ENCODE results near the gene EEFSEC. TPM values are rescaled to one million over a fixed set of nuclear protein-coding genes. Genes with fewer than 3 reads are reported as not detected.

EEFSEC gene, protein sequence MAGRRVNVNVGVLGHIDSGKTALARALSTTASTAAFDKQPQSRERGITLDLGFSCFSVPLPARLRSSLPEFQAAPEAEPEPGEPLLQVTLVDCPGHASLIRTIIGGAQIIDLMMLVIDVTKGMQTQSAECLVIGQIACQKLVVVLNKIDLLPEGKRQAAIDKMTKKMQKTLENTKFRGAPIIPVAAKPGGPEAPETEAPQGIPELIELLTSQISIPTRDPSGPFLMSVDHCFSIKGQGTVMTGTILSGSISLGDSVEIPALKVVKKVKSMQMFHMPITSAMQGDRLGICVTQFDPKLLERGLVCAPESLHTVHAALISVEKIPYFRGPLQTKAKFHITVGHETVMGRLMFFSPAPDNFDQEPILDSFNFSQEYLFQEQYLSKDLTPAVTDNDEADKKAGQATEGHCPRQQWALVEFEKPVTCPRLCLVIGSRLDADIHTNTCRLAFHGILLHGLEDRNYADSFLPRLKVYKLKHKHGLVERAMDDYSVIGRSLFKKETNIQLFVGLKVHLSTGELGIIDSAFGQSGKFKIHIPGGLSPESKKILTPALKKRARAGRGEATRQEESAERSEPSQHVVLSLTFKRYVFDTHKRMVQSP
- total RNA-seq = 10 to 100 TPM; 15.7 to 17.2 TPM

GRCh38 chr3:128153156-128154041 is at the start of gene EEFSEC:
Gene EEFSEC, plus strand, starts transcription at chr3:128153481. Its CDS starts 27 bp downstream, at chr3:128153508.
- DNase-seq (peak; percentile 90 to 92), ATAC-seq (replicated peaks in 1 of 2) (peak; percentile 94 to 96)
- Mint-ChIP-seq H3K36me3 (ENCODE audit: insufficient read depth in 2 of 2) (peaks cover 12 to 15% of the 10 kb centered on the region in 2 donors), H3K27ac (peak within 1 kb of the TSS; percentile 84), H3K9me3 (peaks cover 3 to 7% of the 10 kb centered on the region in 2 donors), H3K27me3 (ENCODE audit: low read depth) (no peaks in the 10 kb centered on the region), H3K4me1 (ENCODE audit: low read depth) (peaks cover 23% of the 10 kb centered on the region), H3K4me3 (peak within 1 kb of the TSS; percentile 92 to 93)

DNA sequence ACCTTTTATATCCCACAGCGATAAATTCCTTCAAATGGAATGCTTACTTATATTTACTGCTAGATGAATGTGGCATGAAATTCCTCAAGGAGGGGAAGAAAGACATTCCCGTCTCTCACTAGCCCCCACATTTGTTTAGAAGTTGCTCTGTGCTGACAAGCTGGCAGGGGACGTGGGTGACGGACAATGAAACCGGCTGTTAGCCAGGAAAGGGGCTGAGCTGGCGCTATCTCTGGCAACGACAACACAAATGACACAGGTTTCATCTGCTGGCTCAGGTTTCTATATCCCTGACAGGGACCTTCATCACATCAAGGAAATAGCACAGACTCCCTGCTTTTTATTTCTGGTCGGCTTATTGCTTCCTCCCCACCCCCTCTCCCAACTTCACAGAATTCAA is 45.4 kb upstream of the EEFSEC start:
- Mint-ChIP-seq H3K36me3 (ENCODE audit: insufficient read depth in 2 of 2) (peaks cover 10 to 27% of the 10 kb centered on the region in 2 donors), H3K4me1 (ENCODE audit: low read depth) (peaks cover 16% of the 10 kb centered on the region), H3K27me3 (ENCODE audit: low read depth) (no peaks in the 10 kb centered on the region), H3K9me3 (no peaks in the 10 kb centered on the region), H3K4me3 (no peak overlapping the region), H3K27ac (no peak overlapping the region)
- ATAC-seq (replicated peaks in 1 of 2) (no peak), DNase-seq (no peak)

DNA sequence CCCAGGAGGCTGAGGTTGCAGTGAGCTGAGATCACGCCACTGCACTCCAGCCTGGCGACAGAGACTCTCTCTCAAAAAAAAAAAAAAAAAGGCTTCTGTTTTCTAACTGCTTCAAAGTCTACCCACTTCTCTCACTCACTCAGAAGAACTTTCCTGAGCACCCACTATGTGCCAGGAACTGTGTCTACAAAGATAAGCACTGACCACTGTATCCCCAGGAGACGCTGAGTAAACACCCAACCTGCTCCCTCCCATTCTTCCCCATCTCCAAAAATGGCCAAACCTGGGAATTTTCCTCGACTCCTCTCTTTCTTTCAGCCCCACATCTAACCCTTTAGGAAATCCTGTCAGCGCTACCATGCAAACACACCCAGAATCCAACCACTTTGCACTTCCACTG is 42.1 kb upstream of the EEFSEC start:
- peaks cover 38% of the 10 kb centered on the region for H3K4me1 Mint-ChIP-seq (ENCODE audit: low read depth)
- peaks cover 10 to 29% of the 10 kb centered on the region in 2 donors for H3K36me3 Mint-ChIP-seq (ENCODE audit: insufficient read depth in 2 of 2)
- H3K27ac Mint-ChIP-seq = peak overlapping the region; percentile 98

GRCh38 chr3:128112357-128112968 is 40.8 kb upstream of the EEFSEC start:
- H3K36me3 Mint-ChIP-seq (ENCODE audit: insufficient read depth in 2 of 2) = peaks cover 9 to 24% of the 10 kb centered on the region in 2 donors
- peak overlapping the region; percentile 53 to 78 for H3K4me3 Mint-ChIP-seq
- H3K27me3 Mint-ChIP-seq (ENCODE audit: low read depth) = no peaks in the 10 kb centered on the region
- DNase-seq (peak; percentile 44 to 64), ATAC-seq (replicated peaks in 1 of 2) (peak; percentile 93 to 94)
- peak overlapping the region; percentile 98 for H3K27ac Mint-ChIP-seq
- H3K9me3 Mint-ChIP-seq = no peaks in the 10 kb centered on the region
- H3K4me1 Mint-ChIP-seq (ENCODE audit: low read depth) = peaks cover 42% of the 10 kb centered on the region

More for the DNA sequence above, 42.1 kb upstream of the EEFSEC start:
- no peaks in the 10 kb centered on the region for H3K27me3 Mint-ChIP-seq (ENCODE audit: low read depth)
- no peaks in the 10 kb centered on the region for H3K9me3 Mint-ChIP-seq
- DNase-seq (no peak), ATAC-seq (replicated peaks in 1 of 2) (no peak)
- H3K4me3 Mint-ChIP-seq = peak overlapping the region in 1 of 2 donors; percentile 78

- H3K9me3 Mint-ChIP-seq = no peaks in the 10 kb centered on the region
- H3K27ac Mint-ChIP-seq = peak overlapping the region; percentile 92
- peaks cover 58% of the 10 kb centered on the region for H3K4me1 Mint-ChIP-seq (ENCODE audit: low read depth)
Measured at GRCh38 chr3:128113817-128114794, 39.2 kb upstream of the EEFSEC start.

DNA sequence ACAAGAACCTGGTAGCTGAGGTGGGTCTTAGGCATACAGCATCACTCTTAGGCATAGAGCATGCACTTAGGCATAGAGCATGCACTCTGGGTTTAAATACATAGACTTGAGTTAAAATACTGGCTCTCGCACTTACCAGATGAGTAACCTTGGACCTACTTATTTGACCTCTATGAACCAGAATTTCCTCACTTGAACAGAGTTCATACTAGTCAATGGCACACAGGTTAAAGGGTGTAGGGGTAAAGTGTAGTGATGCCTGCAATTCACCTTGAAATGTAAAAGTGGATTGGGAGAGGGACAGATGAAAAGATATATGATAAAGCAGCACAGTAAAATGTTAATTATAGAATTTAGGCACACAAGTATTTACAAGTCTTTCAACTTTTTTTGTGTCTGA is 31.3 kb upstream of the EEFSEC start:
- H3K4me3 Mint-ChIP-seq = peak overlapping the region; percentile 100
- H3K4me1 Mint-ChIP-seq (ENCODE audit: low read depth) = peaks cover 49% of the 10 kb centered on the region
- ATAC-seq (replicated peaks in 1 of 2) (no peak), DNase-seq (no peak)
- H3K27ac Mint-ChIP-seq = peak overlapping the region; percentile 13
- H3K9me3 Mint-ChIP-seq = peaks cover 3 to 6% of the 10 kb centered on the region in 2 donors
- H3K36me3 Mint-ChIP-seq (ENCODE audit: insufficient read depth in 2 of 2) = peaks cover 3 to 13% of the 10 kb centered on the region in 2 donors
- no peaks in the 10 kb centered on the region for H3K27me3 Mint-ChIP-seq (ENCODE audit: low read depth)

More at GRCh38 chr3:128113817-128114794, 39.2 kb upstream of the EEFSEC start:
- no peak for ATAC-seq (replicated peaks in 1 of 2)
- Mint-ChIP-seq H3K4me3 (peak overlapping the region; percentile 5 to 83), H3K27me3 (ENCODE audit: low read depth) (no peaks in the 10 kb centered on the region), H3K36me3 (ENCODE audit: insufficient read depth in 2 of 2) (peaks cover 9 to 26% of the 10 kb centered on the region in 2 donors)
- no peak for DNase-seq

DNA sequence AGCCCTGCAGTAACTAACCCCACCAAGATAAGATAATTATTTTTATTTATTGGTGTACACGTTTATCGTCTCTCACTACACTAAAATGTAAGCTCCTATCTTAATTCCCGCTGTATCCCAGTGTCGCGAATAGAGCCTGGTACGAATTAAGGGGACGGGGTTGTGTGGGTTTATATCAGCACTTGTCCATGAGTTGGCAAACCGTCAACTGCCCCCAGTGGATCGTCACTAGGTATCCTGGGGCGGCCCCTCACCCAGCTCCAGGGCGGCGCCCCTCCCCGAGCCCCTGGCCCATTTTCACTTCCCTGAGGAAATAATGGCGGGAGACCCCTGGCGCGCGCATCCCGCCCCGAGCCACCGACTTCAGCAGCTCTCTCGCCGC is 30.1 kb upstream of the EEFSEC start:
- Mint-ChIP-seq H3K4me3 (peak overlapping the region; percentile 100), H3K27ac (peak overlapping the region; percentile 98), H3K27me3 (ENCODE audit: low read depth) (no peaks in the 10 kb centered on the region), H3K9me3 (peaks cover 3 to 6% of the 10 kb centered on the region in 2 donors), H3K36me3 (ENCODE audit: insufficient read depth in 2 of 2) (peaks cover 3 to 13% of the 10 kb centered on the region in 2 donors), H3K4me1 (ENCODE audit: low read depth) (peaks cover 39% of the 10 kb centered on the region)
- no peak for ATAC-seq (replicated peaks in 1 of 2)
- no peak for DNase-seq

GRCh38 chr3:128123538-128124368 is 29.5 kb upstream of the EEFSEC start, which contains the start of gene RUVBL1:
Gene RUVBL1, minus strand, starts transcription at chr3:128123812. Its CDS starts 88 bp downstream, at chr3:128123724.
- peak; percentile 99 to 100 for ATAC-seq (replicated peaks in 1 of 2)
- Mint-ChIP-seq H3K9me3 (peaks cover 3 to 6% of the 10 kb centered on the region in 2 donors), H3K27ac (peak within 1 kb of the TSS; percentile 98), H3K4me3 (peak within 1 kb of the TSS; percentile 100), H3K4me1 (ENCODE audit: low read depth) (peaks cover 32% of the 10 kb centered on the region), H3K27me3 (ENCODE audit: low read depth) (no peaks in the 10 kb centered on the region), H3K36me3 (ENCODE audit: insufficient read depth in 2 of 2) (peaks cover 3 to 11% of the 10 kb centered on the region in 2 donors)
- DNase-seq = peak; percentile 97 to 98

- Mint-ChIP-seq H3K9me3 (peaks cover 3 to 6% of the 10 kb centered on the region in 2 donors), H3K4me3 (no peak overlapping the region), H3K4me1 (ENCODE audit: low read depth) (peaks cover 18% of the 10 kb centered on the region), H3K27ac (no peak overlapping the region), H3K27me3 (ENCODE audit: low read depth) (no peaks in the 10 kb centered on the region), H3K36me3 (ENCODE audit: insufficient read depth in 2 of 2) (peaks cover 2 to 5% of the 10 kb centered on the region in 2 donors)
- ATAC-seq (replicated peaks in 1 of 2) (no peak), DNase-seq (no peak)
Measured at GRCh38 chr3:128127236-128127635, 26.0 kb upstream of the EEFSEC start.

DNA sequence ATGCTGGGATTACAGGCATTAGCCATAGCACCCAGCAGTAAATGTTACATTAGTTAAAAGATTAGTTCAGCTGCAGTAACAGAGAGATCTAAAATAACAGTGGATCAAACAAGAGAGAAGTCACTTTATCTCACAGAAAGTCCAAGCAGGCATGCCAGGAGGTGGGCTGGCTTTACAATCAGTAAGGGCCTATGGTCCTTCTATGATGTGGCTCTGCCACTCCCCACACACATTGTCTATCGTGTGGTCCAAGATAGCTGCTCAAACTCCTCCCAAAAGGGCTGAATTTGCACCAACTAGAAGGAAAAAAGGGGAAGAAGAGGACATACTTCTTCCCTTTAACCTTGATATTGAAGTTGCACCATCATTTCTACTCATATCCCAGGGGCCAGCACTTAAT is 25.0 kb upstream of the EEFSEC start:
- Mint-ChIP-seq H3K27ac (no peak overlapping the region), H3K36me3 (ENCODE audit: insufficient read depth in 2 of 2) (peaks cover 2 to 5% of the 10 kb centered on the region in 2 donors), H3K27me3 (ENCODE audit: low read depth) (no peaks in the 10 kb centered on the region), H3K4me3 (no peak overlapping the region), H3K4me1 (ENCODE audit: low read depth) (peaks cover 9% of the 10 kb centered on the region), H3K9me3 (peaks cover 3 to 6% of the 10 kb centered on the region in 2 donors)
- ATAC-seq (replicated peaks in 1 of 2) (no peak), DNase-seq (no peak)

All from activated T-cell treated with anti-CD3 and anti-CD28 coated beads, Interleukin-2, amount 50 U/mL, for 72 hours (primary cell).